Peyer's patch (tissue), 4 donors: Measurements from ENCODE around the gene RAC3. TPM values are rescaled to one million over a fixed set of nuclear protein-coding genes. Genes with fewer than 3 reads are reported as not detected.

Source experiments
- DNase-seq, 3 donors: peaks; one replicate each; pipeline ENCODE4 v3.0.0-alpha.2; 2017 to 2019
- H3K27ac ChIP-seq, 4 donors: fragments of 200-600 bp; sonication (generic); one replicate each; pipeline ENCODE4 v1.5.1; 2016 to 2019
- H3K27me3 ChIP-seq, 2 donors: fragments of 200-600 bp; sonication (generic); one replicate each; pipeline ENCODE4 v1.5.1; 2019
- H3K36me3 ChIP-seq, 3 donors: fragments of 200-600 bp; sonication (generic); one replicate each; pipeline ENCODE4 v1.5.1; 2016 to 2019
- H3K4me1 ChIP-seq, 4 donors: fragments of 200-600 bp; sonication (generic); one replicate each; pipeline ENCODE4 v1.5.1; 2016 to 2019
- H3K4me3 ChIP-seq, 4 donors: fragments of 200-600 bp; sonication (generic); 1 replicate in 3 of 4; 2 replicates in 1 of 4; pipeline ENCODE4 v1.5.1; 2016 to 2019; ENCODE audit warnings: mild to moderate bottlenecking in 1 of 4
- H3K9me3 ChIP-seq, 4 donors: fragments of 200-600 bp; sonication (generic); one replicate each; pipeline ENCODE4 v1.5.1; 2016 to 2019; ENCODE audit warnings: mild to moderate bottlenecking in 1 of 4
- POLR2A ChIP-seq, 2 donors: fragments of 450-650 bp; IDR thresholded peaks; one replicate each; pipeline ENCODE4 v1.5.1; 2017; ENCODE audit warnings: antibody characterized with exemption in 2 of 2, mild to moderate bottlenecking in 2 of 2, moderate library complexity in 2 of 2
- total RNA-seq, 4 donors: library from RNA; depleted of rRNA; stranded (reverse); fragments of >200 nt; gene quantifications; one replicate each; pipeline ENCODE4 v1.1.0, GENCODE V29; 2016
- TF ChIP-seq, protein P1 (sequence below), 6 experiments: fragments of 450-650 bp in 4 of 6; fragments of 200-600 bp in 2 of 6; sonication (generic) in 1 of 6; IDR thresholded peaks; one replicate each; pipeline ENCODE4 v1.5.1; 2017 to 2019; ENCODE audit warnings: antibody characterized with exemption in 6 of 6, mild to moderate bottlenecking in 3 of 6, moderate library complexity in 1 of 6

Gene RAC3
- total RNA-seq, 4 donors from 2014 or later, result 4.6 to 20.6 (median 9.8) TPM

DNA sequence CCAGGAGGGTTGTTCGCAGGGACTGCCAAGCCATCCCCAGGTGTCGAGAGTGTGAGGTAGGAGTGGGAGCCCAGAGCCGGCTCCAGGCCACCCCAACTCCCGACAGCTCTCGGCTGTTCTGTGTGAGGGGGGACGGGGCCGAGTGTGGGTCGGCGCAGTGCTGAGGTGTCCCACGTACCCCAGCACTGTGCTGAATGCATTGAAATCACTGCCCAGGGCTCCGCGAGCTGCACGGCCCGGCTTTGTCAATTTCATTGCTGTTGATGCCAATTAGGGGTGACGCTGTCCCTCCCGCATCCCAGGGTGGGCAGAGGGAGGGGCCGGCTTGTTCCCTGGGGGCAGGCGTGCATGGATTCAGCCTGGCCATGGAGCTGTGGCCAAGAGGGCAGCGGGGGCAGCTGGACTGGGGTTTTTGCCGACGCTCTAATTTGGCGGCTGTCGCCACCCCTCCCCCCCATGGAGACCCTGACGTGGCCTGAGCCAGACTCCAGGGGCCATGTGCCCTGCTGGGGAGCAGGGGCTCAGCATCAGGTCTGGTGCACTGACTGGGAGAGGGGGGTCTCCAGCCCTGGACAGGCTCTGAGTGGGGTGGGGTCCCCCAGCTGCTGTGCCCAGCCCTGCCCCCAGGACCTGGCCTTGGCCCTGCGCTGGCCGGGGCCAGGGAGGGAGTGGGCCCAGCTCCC lies 23.1 kb upstream of the RAC3 start:
- Histone ChIP-seq H3K27ac (no peak overlapping the region), H3K27me3 (no peaks in the 10 kb centered on the region), H3K4me3 (no peak overlapping the region), H3K9me3 (no peaks in the 10 kb centered on the region), H3K36me3 (no peaks in the 10 kb centered on the region), H3K4me1 (peaks cover 0 to 9% (median 0%) of the 10 kb centered on the region in 4 donors)
- DNase-seq, result no peak
- TF ChIP-seq, protein P1, sequence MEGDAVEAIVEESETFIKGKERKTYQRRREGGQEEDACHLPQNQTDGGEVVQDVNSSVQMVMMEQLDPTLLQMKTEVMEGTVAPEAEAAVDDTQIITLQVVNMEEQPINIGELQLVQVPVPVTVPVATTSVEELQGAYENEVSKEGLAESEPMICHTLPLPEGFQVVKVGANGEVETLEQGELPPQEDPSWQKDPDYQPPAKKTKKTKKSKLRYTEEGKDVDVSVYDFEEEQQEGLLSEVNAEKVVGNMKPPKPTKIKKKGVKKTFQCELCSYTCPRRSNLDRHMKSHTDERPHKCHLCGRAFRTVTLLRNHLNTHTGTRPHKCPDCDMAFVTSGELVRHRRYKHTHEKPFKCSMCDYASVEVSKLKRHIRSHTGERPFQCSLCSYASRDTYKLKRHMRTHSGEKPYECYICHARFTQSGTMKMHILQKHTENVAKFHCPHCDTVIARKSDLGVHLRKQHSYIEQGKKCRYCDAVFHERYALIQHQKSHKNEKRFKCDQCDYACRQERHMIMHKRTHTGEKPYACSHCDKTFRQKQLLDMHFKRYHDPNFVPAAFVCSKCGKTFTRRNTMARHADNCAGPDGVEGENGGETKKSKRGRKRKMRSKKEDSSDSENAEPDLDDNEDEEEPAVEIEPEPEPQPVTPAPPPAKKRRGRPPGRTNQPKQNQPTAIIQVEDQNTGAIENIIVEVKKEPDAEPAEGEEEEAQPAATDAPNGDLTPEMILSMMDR (IDR thresholded peaks at IDR 0.05), result no peak
- TF ChIP-seq POLR2A (IDR thresholded peaks at IDR 0.05), result no peak

DNA sequence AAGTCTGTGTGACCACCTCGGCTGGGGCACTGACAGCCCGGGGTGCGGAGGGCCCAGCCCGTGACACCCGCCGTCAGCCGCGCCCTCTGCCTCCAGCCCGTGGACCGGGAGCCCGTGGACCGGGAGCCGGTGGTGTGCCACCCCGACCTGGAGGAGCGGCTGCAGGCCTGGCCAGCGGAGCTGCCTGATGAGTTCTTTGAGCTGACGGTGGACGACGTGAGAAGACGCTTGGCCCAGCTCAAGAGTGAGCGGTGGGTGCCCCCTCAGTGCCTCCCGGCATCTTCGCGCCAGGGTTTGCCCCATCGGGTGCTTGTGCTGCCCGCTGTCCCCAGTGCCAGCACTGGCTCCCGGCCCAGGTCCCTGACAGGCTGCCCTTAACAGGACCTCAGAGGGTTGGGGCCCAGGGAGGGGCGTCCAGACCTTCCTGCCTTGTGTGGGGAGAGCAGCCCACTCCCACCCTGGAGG lies 22.5 kb upstream of the RAC3 start:
- H3K27ac ChIP-seq, result no peak overlapping the region
- no peaks in the 10 kb centered on the region for H3K9me3 ChIP-seq
- no peak overlapping the region for H3K4me3 ChIP-seq
- H3K36me3 ChIP-seq, result no peaks in the 10 kb centered on the region
- H3K27me3 ChIP-seq, result no peaks in the 10 kb centered on the region
- H3K4me1 ChIP-seq, result peaks cover 0 to 3% (median 0%) of the 10 kb centered on the region in 4 donors
- TF ChIP-seq POLR2A (IDR thresholded peaks at IDR 0.05), result no peak
- TF ChIP-seq, protein P1 (IDR thresholded peaks at IDR 0.05), result no peak
- DNase-seq, result no peak

DNA sequence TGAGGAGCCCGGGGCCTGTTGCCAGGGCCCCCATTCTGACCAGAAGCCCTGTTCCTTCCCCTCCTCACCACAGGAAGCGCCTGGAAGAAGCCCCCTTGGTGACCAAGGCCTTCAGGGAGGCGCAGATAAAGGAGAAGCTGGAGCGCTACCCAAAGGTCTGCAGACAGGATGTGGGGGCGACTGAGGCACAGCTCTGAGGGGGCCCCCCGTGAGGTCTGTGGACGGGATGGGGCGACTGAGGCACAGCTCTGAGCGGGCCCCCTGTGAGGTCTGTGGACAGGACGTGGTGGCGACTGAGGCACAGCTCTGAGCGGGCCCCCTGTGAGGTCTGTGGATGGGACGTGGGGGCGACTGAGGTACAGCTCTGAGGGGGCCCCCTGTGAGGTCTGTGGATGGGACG lies 22.1 kb upstream of the RAC3 start:
- H3K4me3 ChIP-seq, result no peak overlapping the region
- no peak for DNase-seq
- H3K36me3 ChIP-seq, result no peaks in the 10 kb centered on the region
- TF ChIP-seq, protein P1 (IDR thresholded peaks at IDR 0.05), result no peak
- TF ChIP-seq POLR2A (IDR thresholded peaks at IDR 0.05), result no peak
- no peak overlapping the region for H3K27ac ChIP-seq
- H3K4me1 ChIP-seq, result no peaks in the 10 kb centered on the region
- H3K27me3 ChIP-seq, result no peaks in the 10 kb centered on the region
- no peaks in the 10 kb centered on the region for H3K9me3 ChIP-seq

DNA sequence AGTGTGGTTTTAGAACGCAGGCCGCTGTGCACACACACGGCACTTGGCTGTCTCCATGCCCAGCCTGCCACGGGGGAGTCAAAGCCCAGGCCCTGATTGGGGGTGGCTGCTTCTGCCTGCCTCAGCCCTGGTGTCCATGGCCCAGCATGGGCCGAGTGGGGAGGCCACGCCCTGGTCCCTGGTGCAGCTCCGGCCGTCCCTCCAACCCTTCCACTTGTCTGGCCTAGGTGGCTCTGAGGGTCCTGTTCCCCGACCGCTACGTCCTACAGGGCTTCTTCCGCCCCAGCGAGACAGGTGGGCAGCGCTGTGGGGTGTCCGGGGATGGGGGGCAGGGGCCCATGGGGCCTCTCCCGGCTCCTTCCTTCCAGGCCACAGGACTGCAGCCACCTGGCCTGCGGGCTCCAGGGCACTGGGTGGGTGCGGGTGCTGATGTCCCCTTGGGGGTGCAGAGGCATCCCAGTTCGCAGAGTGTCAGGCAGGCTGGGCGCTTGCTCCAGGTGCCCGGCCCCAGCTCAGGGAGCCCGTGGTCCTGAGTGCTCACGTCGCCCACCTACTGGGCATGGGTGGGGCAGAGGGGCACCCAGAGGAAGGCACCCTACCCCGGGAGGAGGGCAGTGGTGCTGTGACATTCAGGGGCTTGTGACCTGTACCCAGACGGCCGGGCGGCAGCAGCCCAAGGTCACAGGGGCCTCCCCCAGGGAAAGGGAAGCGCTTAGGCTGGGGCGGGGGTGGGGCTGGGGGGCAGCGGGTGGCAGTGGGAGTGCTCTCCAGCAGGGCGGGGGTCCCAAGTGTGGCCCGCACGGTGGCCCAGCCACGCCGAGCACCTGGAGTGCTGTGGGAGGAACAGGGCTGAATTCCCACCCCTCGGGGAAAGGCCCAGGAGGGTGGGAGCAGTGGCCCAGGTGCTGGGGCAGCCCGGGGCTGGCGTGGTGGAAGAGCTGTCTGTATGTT lies 20.6 kb upstream of the RAC3 start:
- Histone ChIP-seq H3K27ac (no peak overlapping the region), H3K9me3 (no peaks in the 10 kb centered on the region), H3K4me3 (no peak overlapping the region), H3K27me3 (no peaks in the 10 kb centered on the region), H3K4me1 (no peaks in the 10 kb centered on the region), H3K36me3 (no peaks in the 10 kb centered on the region)
- no peak for DNase-seq
- TF ChIP-seq, protein P1 (IDR thresholded peaks at IDR 0.05), result no peak
- TF ChIP-seq POLR2A (IDR thresholded peaks at IDR 0.05), result no peak

DNA sequence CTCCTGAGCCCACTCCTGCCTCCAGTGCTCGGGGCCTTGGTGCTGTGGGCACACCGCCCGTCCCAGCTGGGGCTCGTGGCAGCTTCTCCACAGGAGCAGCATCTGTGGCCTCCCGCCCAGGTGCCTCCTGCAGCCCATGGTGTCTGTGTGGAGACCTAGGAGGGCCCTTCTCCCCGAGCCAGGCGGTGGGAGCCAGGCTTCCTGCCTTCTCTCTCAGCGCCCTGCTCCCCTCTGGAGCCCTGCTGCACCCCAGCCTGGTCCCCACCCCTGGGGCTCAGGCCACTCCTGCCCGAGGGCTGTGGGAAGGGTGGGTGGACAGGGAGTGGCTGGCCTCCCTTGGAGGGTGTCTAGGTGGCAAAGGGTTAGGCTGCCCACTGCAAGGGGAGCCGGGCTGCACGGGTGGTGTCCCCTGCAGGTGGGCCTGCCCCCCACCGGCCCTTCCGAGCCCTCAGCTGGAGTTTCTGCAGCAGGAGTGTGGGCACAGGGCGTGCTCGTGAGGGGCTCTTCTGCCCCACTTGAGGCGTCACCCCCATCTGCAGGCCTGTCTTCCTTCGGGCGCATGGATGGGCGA lies 19.8 kb upstream of the RAC3 start:
- Histone ChIP-seq H3K9me3 (no peaks in the 10 kb centered on the region), H3K4me1 (no peaks in the 10 kb centered on the region), H3K36me3 (no peaks in the 10 kb centered on the region), H3K27ac (no peak overlapping the region), H3K27me3 (no peaks in the 10 kb centered on the region), H3K4me3 (no peak overlapping the region)
- no peak for DNase-seq
- TF ChIP-seq, protein P1 (IDR thresholded peaks at IDR 0.05), result no peak
- TF ChIP-seq POLR2A (IDR thresholded peaks at IDR 0.05), result no peak
